Gastroesophageal sphincter (tissue), 4 donors: Measurements from ENCODE around the gene SIGMAR1. TPM values are rescaled to one million over a fixed set of nuclear protein-coding genes. Genes with fewer than 3 reads are reported as not detected.

Source experiments
- ATAC-seq: fragments of 150-250 bp; one replicate; pipeline ENCODE4 v1.9.1; 2016; ENCODE audit warnings: mild to moderate bottlenecking, moderate library complexity
- H3K27ac ChIP-seq, 4 donors: fragments of 200-600 bp; sonication (generic) in 3 of 4; 1 replicate in 3 of 4; 2 replicates in 1 of 4; pipeline ENCODE4 v1.5.1; 2016 to 2019
- H3K27me3 ChIP-seq: fragments of 200-600 bp; sonication (generic); one replicate; pipeline ENCODE4 v1.5.1; 2019
- H3K36me3 ChIP-seq, 2 donors: fragments of 200-600 bp; sonication (generic); one replicate each; pipeline ENCODE4 v1.5.1; 2019; ENCODE audit warnings: control low read depth in 1 of 2
- H3K4me1 ChIP-seq, 3 donors: fragments of 200-600 bp; sonication (generic); 1 replicate in 2 of 3; 2 replicates in 1 of 3; pipeline ENCODE4 v1.5.1; 2016 to 2019; ENCODE audit warnings: control low read depth in 2 of 3
- H3K4me3 ChIP-seq, 2 donors: fragments of 200-600 bp; sonication (generic); one replicate each; pipeline ENCODE4 v1.5.1; 2019; ENCODE audit warnings: mild to moderate bottlenecking in 1 of 2, moderate library complexity in 1 of 2
- H3K9me3 ChIP-seq, 3 donors: fragments of 200-600 bp; sonication (generic); one replicate each; pipeline ENCODE4 v1.5.1; 2017 to 2019; ENCODE audit warnings: control low read depth in 2 of 3
- CTCF ChIP-seq, 4 experiments: fragments of 200-600 bp in 2 of 4; fragments of 450-650 bp in 2 of 4; sonication (generic) in 1 of 4; IDR thresholded peaks; one replicate each; pipeline ENCODE4 v1.5.1; 2017 to 2019; ENCODE audit warnings: antibody characterized with exemption in 4 of 4, mild to moderate bottlenecking in 2 of 4, moderate library complexity in 2 of 4
- EP300 ChIP-seq: sonication (generic); formaldehyde crosslinking; IDR thresholded peaks from one replicate; pipeline ENCODE4 v1.6.1; 2017; ENCODE audit warnings: antibody characterized with exemption, mild to moderate bottlenecking
- POLR2A ChIP-seq, 2 donors: fragments of 450-650 bp; IDR thresholded peaks; one replicate each; pipeline ENCODE4 v1.6.1; 2017; ENCODE audit warnings: antibody characterized with exemption in 2 of 2, mild to moderate bottlenecking in 2 of 2, moderate library complexity in 1 of 2
- POLR2AphosphoS5 ChIP-seq: sonication (generic); formaldehyde crosslinking; IDR thresholded peaks from one replicate; pipeline ENCODE4 v1.6.1; 2017; ENCODE audit warnings: antibody characterized with exemption
- WGBS, 2 donors: methylation state at CpG; one replicate each; pipeline ENCODE4 v1.1.5; 2018; ENCODE audit warnings: low coverage in 1 of 2; 5-methylcytosine and 5-hydroxymethylcytosine counted together
- total RNA-seq, 4 donors: library from RNA; depleted of rRNA; stranded (reverse); fragments of >200 nt; gene quantifications; one replicate each; pipeline ENCODE4 v1.1.0, GENCODE V29; 2016

SIGMAR1 gene
- total RNA-seq, 4 donors from 2014 or later, result 58.2 to 152 (median 87.8) TPM

GRCh38 chr9:34651876-34652601 lies 14.5 kb upstream of the SIGMAR1 start, which contains the start of gene IL11RA:
Gene IL11RA (plus strand): TSS chr9:34652185. CDS start chr9:34655218, 3,033 bp downstream.
- peaks cover 2 to 74% (median 59%) of the 10 kb centered on the region in 3 donors for H3K4me1 ChIP-seq

GRCh38 chr9:34651321-34651720 lies 13.7 kb upstream of the SIGMAR1 start:
- no peak for ATAC-seq
- TF ChIP-seq CTCF (IDR thresholded peaks at IDR 0.05) (no peak), POLR2A (IDR thresholded peaks at IDR 0.05) (no peak), EP300 (no peak), POLR2AphosphoS5 (no peak)
- H3K4me1 ChIP-seq, result peaks cover 2 to 79% (median 59%) of the 10 kb centered on the region in 3 donors

More at GRCh38 chr9:34651876-34652601, 14.5 kb upstream of the SIGMAR1 start, which contains the start of gene IL11RA:
- peak within 1 kb of the TSS; percentile 23 to 53 for H3K4me3 ChIP-seq
- ATAC-seq, result peak; percentile 92
- no peaks in the 10 kb centered on the region for H3K9me3 ChIP-seq
- H3K27me3 ChIP-seq, result no peaks in the 10 kb centered on the region
- H3K27ac ChIP-seq, result peak within 1 kb of the TSS; percentile 19 to 95 (median 86)
- TF ChIP-seq POLR2AphosphoS5 (peak; percentile 43), EP300 (no peak), POLR2A (IDR thresholded peaks at IDR 0.05) (peak; percentile 34 to 42), CTCF (IDR thresholded peaks at IDR 0.05) (peak in 1 of 4 experiments; percentile 11)
- WGBS, 2 donors, result 2 to 20% methylated on average over 5 to 18 of the region's 24 CpGs
- H3K36me3 ChIP-seq, result peaks cover 0 to 26% of the 10 kb centered on the region in 2 donors

GRCh38 chr9:34650816-34651215 lies 13.2 kb upstream of the SIGMAR1 start:
- WGBS, 2 donors, result 100% methylated on average over 1 of the region's 5 CpGs; no CpG with 5 or more reads in 1 of the 2 donors

More at GRCh38 chr9:34651321-34651720, 13.7 kb upstream of the SIGMAR1 start:
- Histone ChIP-seq H3K27ac (peak overlapping the region; percentile 19 to 95 (median 86)), H3K4me3 (peak overlapping the region; percentile 23 to 53), H3K27me3 (no peaks in the 10 kb centered on the region), H3K9me3 (no peaks in the 10 kb centered on the region), H3K36me3 (peaks cover 0 to 24% of the 10 kb centered on the region in 2 donors)
- 13 to 20% methylated on average over 2 to 3 of the region's 4 CpGs for WGBS, 2 donors

GRCh38 chr9:34648673-34649072 lies 11.1 kb upstream of the SIGMAR1 start:
- Histone ChIP-seq H3K36me3 (peaks cover 0 to 24% of the 10 kb centered on the region in 2 donors), H3K4me1 (peaks cover 2 to 63% (median 40%) of the 10 kb centered on the region in 3 donors), H3K27ac (peak overlapping the region in 2 of 4 donors; percentile 87 to 94), H3K4me3 (no peak overlapping the region), H3K9me3 (no peaks in the 10 kb centered on the region), H3K27me3 (no peaks in the 10 kb centered on the region)
- TF ChIP-seq POLR2AphosphoS5 (no peak), POLR2A (IDR thresholded peaks at IDR 0.05) (no peak), CTCF (IDR thresholded peaks at IDR 0.05) (no peak), EP300 (no peak)
- WGBS, 2 donors, result 82 to 90% methylated on average over 4 of the region's 8 CpGs
- ATAC-seq, result no peak

More at GRCh38 chr9:34650816-34651215, 13.2 kb upstream of the SIGMAR1 start:
- Histone ChIP-seq H3K36me3 (peaks cover 0 to 24% of the 10 kb centered on the region in 2 donors), H3K4me3 (no peak overlapping the region), H3K27ac (peak overlapping the region in 3 of 4 donors; percentile 86 to 95 (median 87)), H3K4me1 (peaks cover 2 to 84% (median 59%) of the 10 kb centered on the region in 3 donors), H3K27me3 (no peaks in the 10 kb centered on the region), H3K9me3 (no peaks in the 10 kb centered on the region)
- TF ChIP-seq POLR2AphosphoS5 (no peak), POLR2A (IDR thresholded peaks at IDR 0.05) (no peak), EP300 (no peak), CTCF (IDR thresholded peaks at IDR 0.05) (no peak)
- ATAC-seq, result no peak
